SK-N-SH (cell line): ENCODE data around the gene PRRX2. TPM values are rescaled to one million over a fixed set of nuclear protein-coding genes. Genes with fewer than 3 reads are reported as not detected.

Experiments
- CTCF ChIA-PET: fragments of 300-600, 350-600 bp; formaldehyde crosslinking; extraction: SDS; loops from one replicate; lab custom pipeline; 2021; lab: Yijun Ruan, JAX
- POLR2A ChIA-PET: fragments of 350-600 bp; sonication (Branson Sonifier 250); formaldehyde crosslinking; extraction: SDS; loops from one replicate; lab custom pipeline; 2020; ENCODE audit warnings: antibody characterized with exemption, inconsistent platforms; lab: Yijun Ruan, JAX
- DNase-seq: peaks from one replicate; pipeline ENCODE4 v3.0.0; 2012
- H2AFZ ChIP-seq: fragments of 200-600 bp; sonication (generic); 2 replicates; pipeline ENCODE4 v1.8.1; 2016; ENCODE audit warnings: antibody characterized with exemption, mild to moderate bottlenecking, low read depth
- H3F3A ChIP-seq: fragments of 200-600 bp; sonication (generic); replicated peaks from 2 replicates; pipeline ENCODE3; 2016; ENCODE audit warnings: antibody characterized with exemption, mild to moderate bottlenecking; ENCODE audit not compliant: insufficient read depth
- H3K27ac ChIP-seq, 2 experiments: fragments of 200-500 bp in 1 of 2; fragments of 200-600 bp in 1 of 2; sonication (Bioruptor generic) in 1 of 2; sonication (generic), shearing (Covaris generic) in 1 of 2; 2 replicates each; pipeline versions ENCODE4 v1.5.1 to v1.6.1; 2014 to 2016; ENCODE audit warnings: low read depth in 2 of 2, inconsistent platforms in 1 of 2, low read length in 1 of 2, mild to moderate bottlenecking in 1 of 2, mixed read lengths in 1 of 2
- H3K27me3 ChIP-seq: fragments of 200-600 bp; sonication (generic), shearing (Covaris generic); 2 replicates; pipeline ENCODE4 v1.6.1; 2016; ENCODE audit warnings: mixed run types; ENCODE audit not compliant: insufficient read depth
- H3K36me3 ChIP-seq, 2 experiments: fragments of 200-500 bp in 1 of 2; fragments of 200-600 bp in 1 of 2; sonication (Bioruptor generic) in 1 of 2; sonication (generic) in 1 of 2; replicated peaks in 1 of 2; 2 replicates each; pipeline versions ENCODE3 to v1.5.1; 2014 to 2016; ENCODE audit warnings: low read length in 1 of 2, mild to moderate bottlenecking in 1 of 2; ENCODE audit not compliant: insufficient read depth in 2 of 2, control insufficient read depth in 1 of 2
- H3K4me1 ChIP-seq, 2 experiments: fragments of 200-500 bp in 1 of 2; fragments of 200-600 bp in 1 of 2; sonication (Bioruptor generic) in 1 of 2; sonication (generic), shearing (Covaris generic) in 1 of 2; 2 replicates each; pipeline versions ENCODE4 v1.5.1 to v1.6.1; 2014 to 2016; ENCODE audit warnings: low read depth in 1 of 2, low read length in 1 of 2, mixed run types in 1 of 2; ENCODE audit not compliant: insufficient read depth in 2 of 2, control insufficient read depth in 1 of 2
- H3K4me2 ChIP-seq: fragments of 200-600 bp; sonication (generic), shearing (Covaris generic); 2 replicates; pipeline ENCODE4 v1.6.1; 2017; ENCODE audit warnings: mixed run types
- H3K4me3 ChIP-seq, 2 experiments: fragments of 200-500 bp in 1 of 2; fragments of 200-600 bp in 1 of 2; sonication (Bioruptor generic) in 1 of 2; sonication (generic), shearing (Covaris generic) in 1 of 2; 2 replicates each; pipeline versions ENCODE4 v1.5.1 to v1.8.1; 2014 to 2016; ENCODE audit warnings: low read depth in 2 of 2, inconsistent platforms in 1 of 2, low read length in 1 of 2, mild to moderate bottlenecking in 1 of 2, mixed read lengths in 1 of 2, moderate library complexity in 1 of 2
- H3K79me2 ChIP-seq: fragments of 200-600 bp; sonication (generic); 2 replicates; pipeline ENCODE4 v1.8.1; 2017; ENCODE audit warnings: mild to moderate bottlenecking; ENCODE audit not compliant: insufficient read depth
- H3K9ac ChIP-seq: fragments of 200-600 bp; sonication (generic); 2 replicates; pipeline ENCODE4 v1.6.1; 2017; ENCODE audit warnings: mixed run types
- H3K9me2 ChIP-seq: fragments of 200-600 bp; sonication (generic); 2 replicates; pipeline ENCODE4 v1.6.1; 2017; ENCODE audit warnings: mixed run types
- H3K9me3 ChIP-seq: fragments of 200-600 bp; sonication (generic); 2 replicates; pipeline ENCODE4 v1.6.1; 2017; ENCODE audit warnings: mixed run types, mild to moderate bottlenecking, moderate library complexity
- H4K20me1 ChIP-seq: fragments of 200-600 bp; sonication (generic); 2 replicates; pipeline ENCODE4 v1.6.1; 2017; ENCODE audit warnings: mild to moderate bottlenecking, mixed run types; ENCODE audit not compliant: insufficient read depth
- FOXM1 ChIP-seq: IDR thresholded peaks from 2 replicates; pipeline ENCODE4 v1.4.0; 2012; ENCODE audit warnings: low read depth, mild to moderate bottlenecking
- GABPA ChIP-seq: IDR thresholded peaks from 2 replicates; pipeline ENCODE4 v1.4.0; 2012; ENCODE audit warnings: low read depth, mild to moderate bottlenecking
- GATA2 ChIP-seq: sonication (generic); formaldehyde crosslinking; IDR thresholded peaks from 2 replicates; pipeline ENCODE4 v1.5.0; 2020; ENCODE audit warnings: mild to moderate bottlenecking, missing genetic modification reagents
- RCOR1 ChIP-seq: fragments of 150-350 bp; IDR thresholded peaks from 2 replicates; pipeline ENCODE4 v1.6.1; 2017; ENCODE audit warnings: antibody characterized with exemption, low read length
- REST ChIP-seq: IDR thresholded peaks from 2 replicates; pipeline ENCODE4 v1.6.1; 2012; ENCODE audit warnings: mild to moderate bottlenecking, low read depth, low read length, moderate library complexity
- RXRA ChIP-seq: IDR thresholded peaks from 2 replicates; pipeline ENCODE4 v1.4.0; 2012; ENCODE audit warnings: low read depth, mild to moderate bottlenecking, borderline replicate concordance
- SIN3A ChIP-seq: IDR thresholded peaks from 2 replicates; pipeline ENCODE4 v1.6.1; 2012; ENCODE audit warnings: low read depth, mild to moderate bottlenecking, low read length, moderate library complexity, borderline replicate concordance
- TEAD4 ChIP-seq: IDR thresholded peaks from 2 replicates; pipeline ENCODE4 v1.4.0; 2012; ENCODE audit warnings: mild to moderate bottlenecking, borderline replicate concordance; ENCODE audit not compliant: insufficient read depth
- YY1 ChIP-seq: IDR thresholded peaks from 2 replicates; pipeline ENCODE4 v1.4.0; 2012; ENCODE audit warnings: low read depth, mild to moderate bottlenecking
- WGBS: methylation state at CpG from one replicate; pipeline ENCODE4 v1.1.6; 2017; ENCODE audit warnings: low lambda C conversion rate; 5-methylcytosine and 5-hydroxymethylcytosine counted together
- polyA plus RNA-seq, 3 experiments: library from polyadenylated mRNA; depleted of rRNA; stranded (reverse); fragments of >200 nt; gene quantifications; 2 replicates each; pipeline ENCODE4 v1.2.3, GENCODE V29; 2012

PRRX2 gene
- polyA plus RNA-seq, 1 of the 3 experiments (the other 2 are of a cell fraction): 0.84 TPM

GRCh38 chr9:129701054-129701453 lies 35.6 kb downstream of the PRRX2 start:
- Histone ChIP-seq H3K4me3 (no peak overlapping the region), H3F3A (peaks cover under 1% of the 10 kb centered on the region), H3K27ac (no peak overlapping the region), H3K79me2 (no peaks in the 10 kb centered on the region), H3K9ac (no peak overlapping the region), H3K9me3 (no peaks in the 10 kb centered on the region), H3K9me2 (no peaks in the 10 kb centered on the region), H2AFZ (no peak overlapping the region), H3K4me1 (peaks cover 0 to 46% of the 10 kb centered on the region in 2 experiments; a peak in 2 of 4 replicates), H3K4me2 (no peak overlapping the region), H4K20me1 (no peaks in the 10 kb centered on the region), H3K27me3 (no peaks in the 10 kb centered on the region), H3K36me3 (no peaks in the 10 kb centered on the region)
- TF ChIP-seq RCOR1 (no peak), SIN3A (no peak), GATA2 (CRISPR knock-in tag) (no peak), REST (no peak), YY1 (no peak), RXRA (no peak), GABPA (no peak)
- CTCF ChIA-PET: interaction anchor here (1.3 to 3.2 kb wide), 2 partner anchors 25 to 36 kb away, joined by 5 to 19 read pairs; no protein-coding TSS in a partner anchor
- WGBS: 88% methylated on average over 11 of the region's 11 CpGs
- POLR2A ChIA-PET: no interaction called here
- no peak for DNase-seq

- no peaks in the 10 kb centered on the region for H4K20me1 ChIP-seq
- WGBS: 87% methylated on average over 5 of the region's 5 CpGs
- H3K4me2 ChIP-seq: no peak overlapping the region
- no peaks in the 10 kb centered on the region for H3K9me2 ChIP-seq
- H3F3A ChIP-seq: no peaks in the 10 kb centered on the region
- no peaks in the 10 kb centered on the region for H3K36me3 ChIP-seq
- ChIA-PET CTCF (interaction anchor here (1.0 to 3.2 kb wide), 4 partner anchors 9 to 55 kb away, joined by 3 to 19 read pairs (median 4); no protein-coding TSS in a partner anchor), POLR2A (no interaction called here)
- H3K4me1 ChIP-seq: peaks cover 0 to 46% of the 10 kb centered on the region in 2 experiments; a peak in 2 of 4 replicates
- TF ChIP-seq TEAD4 (no peak), FOXM1 (no peak)
- no peaks in the 10 kb centered on the region for H3K27me3 ChIP-seq
- no peaks in the 10 kb centered on the region for H3K79me2 ChIP-seq
- H3K9ac ChIP-seq: no peak overlapping the region
- H3K4me3 ChIP-seq: no peak overlapping the region
- DNase-seq: no peak
- H2AFZ ChIP-seq: no peak overlapping the region
- H3K27ac ChIP-seq: no peak overlapping the region
- no peaks in the 10 kb centered on the region for H3K9me3 ChIP-seq
These were observed 36.1 kb downstream of the PRRX2 start for GRCh38 chr9:129701549-129701948.
